Measurements from ENCODE around the gene GUCY1B1.

GRCh38 chr4:155759372-155760252, 791 bp downstream of the GUCY1B1 start:
- TF ChIP-seq POLR2A (IDR thresholded peaks at IDR 0.05), result no peak
- TF ChIP-seq CTCF (IDR thresholded peaks at IDR 0.05), result peak in 1 of 3 donors; percentile 8
- peak in 1 of 3 donors; percentile 7 for TF ChIP-seq POLR2AphosphoS5 (IDR thresholded peaks at IDR 0.05)
